BJ (cell line): Measurements from ENCODE around the gene ECEL1. TPM values are rescaled to one million over a fixed set of nuclear protein-coding genes. Genes with fewer than 3 reads are reported as not detected.
A peak's percentile ranks its signal among the peaks of the same experiment; 100 is the strongest.

Experiments
- CTCF ChIA-PET: fragments of 350-600 bp; formaldehyde crosslinking; extraction: SDS; loops from one replicate; lab custom pipeline; 2021; ENCODE audit warnings: antibody characterized with exemption, inconsistent platforms; lab: Yijun Ruan, JAX
- POLR2A ChIA-PET: fragments of 300-600 bp; sonication (Branson Sonifier 250); formaldehyde crosslinking; extraction: SDS; loops from one replicate; lab custom pipeline; 2021; ENCODE audit warnings: antibody characterized with exemption; lab: Charles Lee
- DNase-seq: peaks from one replicate; pipeline ENCODE4 v3.0.0-alpha.2; 2011; ENCODE audit warnings: low read depth
- H3K27me3 ChIP-seq: 2 replicates; pipeline ENCODE4 v1.6.0; 2011; ENCODE audit warnings: low read length; ENCODE audit not compliant: control insufficient read depth, insufficient read depth
- H3K36me3 ChIP-seq: 2 replicates; pipeline ENCODE4 v1.5.1; 2011; ENCODE audit warnings: low read length; ENCODE audit not compliant: control insufficient read depth, insufficient read depth
- H3K4me3 ChIP-seq: 2 replicates; pipeline ENCODE4 v1.5.1; 2011; ENCODE audit warnings: low read depth, mild to moderate bottlenecking, control low read depth, low read length
- polyA plus RNA-seq: library from polyadenylated mRNA; depleted of rRNA; stranded (reverse); fragments of >200 nt; gene quantifications from 2 replicates; pipeline ENCODE4 v1.2.3, GENCODE V29; 2011
- TF ChIP-seq, protein P1 (sequence below): IDR thresholded peaks from 2 replicates; pipeline ENCODE4 v1.5.1; 2011; ENCODE audit warnings: low read depth, mild to moderate bottlenecking, control low read depth, inconsistent platforms, low read length, moderate library complexity; ENCODE audit not compliant: insufficient read depth

The ECEL1 gene
- polyA plus RNA-seq, 1 experiment = not detected

DNA sequence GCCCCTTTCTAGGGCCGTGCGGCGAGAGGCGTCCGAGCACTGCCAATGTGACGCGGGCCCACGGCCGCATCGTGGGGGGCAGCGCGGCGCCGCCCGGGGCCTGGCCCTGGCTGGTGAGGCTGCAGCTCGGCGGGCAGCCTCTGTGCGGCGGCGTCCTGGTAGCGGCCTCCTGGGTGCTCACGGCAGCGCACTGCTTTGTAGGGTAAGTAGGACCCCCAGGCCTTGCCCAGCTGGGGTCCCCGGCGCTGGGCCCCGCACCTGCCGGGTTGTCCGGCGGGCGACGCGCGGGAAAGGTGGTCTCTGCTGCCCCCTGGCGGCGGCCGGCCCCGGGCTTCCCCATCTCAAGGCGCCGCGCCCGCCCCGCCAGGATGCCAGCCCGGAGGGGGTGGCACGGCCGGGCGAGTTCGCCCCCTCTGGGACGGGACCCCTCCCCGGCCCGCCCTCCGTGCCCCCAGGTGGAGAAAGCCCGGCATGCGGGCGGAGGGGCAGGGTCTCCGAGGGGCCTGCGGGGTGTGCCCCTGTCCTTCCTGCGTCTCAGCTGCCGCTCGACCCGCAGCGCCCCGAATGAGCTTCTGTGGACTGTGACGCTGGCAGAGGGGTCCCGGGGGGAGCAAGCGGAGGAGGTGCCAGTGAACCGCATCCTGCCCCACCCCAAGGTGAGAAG is 34.5 kb upstream of the ECEL1 start:
- DNase-seq = no peak
- POLR2A ChIA-PET = no interaction called here
- Histone ChIP-seq H3K4me3 (no peak overlapping the region), H3K27me3 (peaks cover 35% of the 10 kb centered on the region), H3K36me3 (no peaks in the 10 kb centered on the region)
- TF ChIP-seq, protein P1, sequence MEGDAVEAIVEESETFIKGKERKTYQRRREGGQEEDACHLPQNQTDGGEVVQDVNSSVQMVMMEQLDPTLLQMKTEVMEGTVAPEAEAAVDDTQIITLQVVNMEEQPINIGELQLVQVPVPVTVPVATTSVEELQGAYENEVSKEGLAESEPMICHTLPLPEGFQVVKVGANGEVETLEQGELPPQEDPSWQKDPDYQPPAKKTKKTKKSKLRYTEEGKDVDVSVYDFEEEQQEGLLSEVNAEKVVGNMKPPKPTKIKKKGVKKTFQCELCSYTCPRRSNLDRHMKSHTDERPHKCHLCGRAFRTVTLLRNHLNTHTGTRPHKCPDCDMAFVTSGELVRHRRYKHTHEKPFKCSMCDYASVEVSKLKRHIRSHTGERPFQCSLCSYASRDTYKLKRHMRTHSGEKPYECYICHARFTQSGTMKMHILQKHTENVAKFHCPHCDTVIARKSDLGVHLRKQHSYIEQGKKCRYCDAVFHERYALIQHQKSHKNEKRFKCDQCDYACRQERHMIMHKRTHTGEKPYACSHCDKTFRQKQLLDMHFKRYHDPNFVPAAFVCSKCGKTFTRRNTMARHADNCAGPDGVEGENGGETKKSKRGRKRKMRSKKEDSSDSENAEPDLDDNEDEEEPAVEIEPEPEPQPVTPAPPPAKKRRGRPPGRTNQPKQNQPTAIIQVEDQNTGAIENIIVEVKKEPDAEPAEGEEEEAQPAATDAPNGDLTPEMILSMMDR = peak; percentile 27; the same call in 1 of the 2 replicates
- CTCF ChIA-PET = interaction anchor here (0.6 to 4.1 kb wide), 18 partner anchors 10 to 676 kb away, joined by 3 to 29 read pairs (median 4); partner anchors contain the start of gene ALPI

DNA sequence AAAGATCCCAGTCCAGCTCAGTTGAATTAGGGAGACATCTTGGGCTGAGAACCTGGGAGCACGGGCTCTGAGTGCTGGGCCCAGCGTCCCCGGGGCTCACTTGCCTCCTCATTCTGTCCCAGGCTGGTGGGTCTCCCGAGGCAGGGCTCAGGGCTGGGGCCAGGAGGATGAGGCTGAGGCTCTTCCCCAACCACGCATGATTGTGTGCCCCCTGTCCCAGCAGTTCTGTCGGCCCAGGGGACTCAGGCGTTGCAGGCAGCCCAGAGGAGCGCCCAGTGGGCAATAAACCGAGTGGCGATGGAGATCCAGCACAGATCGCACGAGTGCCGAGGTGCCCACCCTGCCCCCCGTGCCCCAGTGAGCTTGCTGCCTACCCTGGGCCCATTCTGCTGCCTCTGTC is 33.5 kb upstream of the ECEL1 start:
- Histone ChIP-seq H3K27me3 (peaks cover 35% of the 10 kb centered on the region), H3K4me3 (no peak overlapping the region), H3K36me3 (no peaks in the 10 kb centered on the region)
- POLR2A ChIA-PET = no interaction called here
- TF ChIP-seq, protein P1 = no peak
- CTCF ChIA-PET = interaction anchor here (1.0 to 4.1 kb wide), 7 partner anchors 11 to 360 kb away, joined by 3 to 29 read pairs (median 9); partner anchors contain the start of gene ALPI
- DNase-seq = no peak

- ChIA-PET POLR2A (no interaction called here), CTCF (interaction anchor here (1.0 to 2.2 kb wide), 3 partner anchors 10 to 74 kb away, joined by 3 to 9 read pairs (median 9); no protein-coding TSS in a partner anchor)
- DNase-seq = no peak
- no peaks in the 10 kb centered on the region for H3K36me3 ChIP-seq
- TF ChIP-seq, protein P1 = no peak
- H3K27me3 ChIP-seq = peaks cover 33% of the 10 kb centered on the region
- no peak overlapping the region for H3K4me3 ChIP-seq
These were observed 32.9 kb upstream of the ECEL1 start for GRCh38 chr2:232520489-232520888.

GRCh38 chr2:232519581-232520438 is 32.2 kb upstream of the ECEL1 start, which contains the start of gene PRSS56:
Gene PRSS56, plus strand, starts transcription at chr2:232520388. Its CDS starts 211 bp downstream, at chr2:232520599.
- CTCF ChIA-PET = interaction anchor here (1.0 to 1.5 kb wide), 4 partner anchors 57 to 75 kb away, joined by 3 to 9 read pairs (median 4); no protein-coding TSS in a partner anchor

More at GRCh38 chr2:232519581-232520438, 32.2 kb upstream of the ECEL1 start, which contains the start of gene PRSS56:
- POLR2A ChIA-PET = no interaction called here
- DNase-seq = no peak
- H3K4me3 ChIP-seq = no peak within 1 kb of the TSS
- H3K36me3 ChIP-seq = no peaks in the 10 kb centered on the region
- peaks cover 33% of the 10 kb centered on the region for H3K27me3 ChIP-seq
- TF ChIP-seq, protein P1 = no peak
